HS-27A (cell line): ENCODE measurements around the gene IFT27.
"Not testable (repeated sequence)": the region's sequence is repeated elsewhere in the genome, so short reads cannot be mapped to it uniquely, and the experiment has no call there.

Source experiments
- DNase-seq: peaks from one replicate; pipeline ENCODE4 v3.0.0-alpha.2; 2012; ENCODE audit warnings: low read depth, missing footprints

The IFT27 gene

DNA sequence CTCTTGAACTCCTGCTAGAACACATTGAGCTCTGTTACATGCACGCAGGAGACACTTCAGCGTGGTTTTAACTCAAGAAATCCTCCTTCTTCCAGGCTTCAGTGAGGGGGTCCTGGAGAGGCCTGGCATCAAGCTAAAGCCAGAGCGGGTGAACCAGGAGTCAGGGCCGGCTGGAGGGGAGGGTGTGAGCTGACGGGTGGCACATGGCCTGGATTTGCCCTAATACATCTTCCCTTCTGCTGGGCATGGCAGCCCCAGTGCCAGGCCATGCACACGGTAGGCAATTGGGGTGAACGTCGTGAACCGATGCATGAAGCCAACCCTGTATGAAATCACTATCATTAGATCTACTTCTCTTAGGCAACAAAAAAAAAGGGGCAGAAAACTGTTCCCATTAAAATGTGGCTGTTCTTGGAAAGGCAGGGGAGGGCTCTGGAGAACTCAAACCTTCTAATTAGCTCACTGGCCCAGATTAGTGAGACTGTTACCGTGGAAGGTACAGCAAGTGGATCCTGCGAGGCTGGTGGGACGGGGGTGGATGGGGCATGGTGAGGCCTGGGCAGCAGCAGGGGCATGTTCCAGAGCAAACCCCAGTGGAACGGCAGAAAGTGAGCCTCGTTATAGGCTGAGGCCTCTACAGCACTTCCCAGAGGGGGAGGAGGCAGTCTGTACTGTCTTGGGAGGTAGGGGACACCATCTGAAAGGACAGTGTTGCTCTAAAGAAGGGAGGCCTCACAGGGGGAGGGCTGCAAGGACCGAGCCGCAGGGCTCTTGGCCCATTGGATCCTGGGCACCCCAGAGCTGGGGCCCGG lies 10.6 kb downstream of the IFT27 start:
- no peak for DNase-seq

DNA sequence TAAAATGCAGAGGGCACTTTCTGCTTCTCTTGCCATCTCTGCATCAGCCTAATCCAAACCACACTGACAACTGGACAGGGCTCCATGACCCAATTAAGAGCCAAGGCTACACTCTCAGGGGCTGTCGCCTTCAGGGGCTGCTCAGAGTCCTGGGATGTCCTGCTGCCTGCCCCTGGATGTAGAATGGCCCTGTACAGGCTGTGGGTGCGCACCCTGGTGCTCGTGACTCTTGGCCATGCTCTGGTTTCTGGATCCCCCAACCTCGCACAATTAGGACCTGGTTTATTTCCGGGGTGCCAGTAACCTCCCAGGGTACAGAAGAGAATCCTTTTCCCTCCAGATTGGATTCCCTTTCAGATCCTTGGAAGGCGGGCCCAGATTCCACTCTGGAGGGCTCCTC lies 11.3 kb downstream of the IFT27 start:
- DNase-seq = no peak

DNA sequence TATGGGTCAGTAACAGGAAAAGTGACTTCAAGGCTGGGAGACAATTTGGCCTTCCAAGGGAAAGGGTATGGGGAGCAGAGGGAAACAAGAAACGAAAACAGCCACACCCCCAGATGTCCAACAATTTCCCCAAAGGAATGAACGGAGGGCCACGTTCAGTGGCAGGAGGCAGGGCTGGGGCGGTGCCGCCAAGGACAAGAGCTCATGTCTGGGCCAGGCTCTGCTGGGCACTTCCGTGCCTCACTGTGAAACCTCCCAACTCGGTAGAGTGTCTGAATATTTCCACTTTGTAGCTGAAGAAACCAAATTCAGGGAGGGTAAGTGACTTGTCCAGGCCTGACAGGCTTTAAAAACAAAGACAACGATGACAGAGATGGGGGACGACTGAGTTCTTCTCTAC lies 11.9 kb downstream of the IFT27 start:
- no peak for DNase-seq

DNA sequence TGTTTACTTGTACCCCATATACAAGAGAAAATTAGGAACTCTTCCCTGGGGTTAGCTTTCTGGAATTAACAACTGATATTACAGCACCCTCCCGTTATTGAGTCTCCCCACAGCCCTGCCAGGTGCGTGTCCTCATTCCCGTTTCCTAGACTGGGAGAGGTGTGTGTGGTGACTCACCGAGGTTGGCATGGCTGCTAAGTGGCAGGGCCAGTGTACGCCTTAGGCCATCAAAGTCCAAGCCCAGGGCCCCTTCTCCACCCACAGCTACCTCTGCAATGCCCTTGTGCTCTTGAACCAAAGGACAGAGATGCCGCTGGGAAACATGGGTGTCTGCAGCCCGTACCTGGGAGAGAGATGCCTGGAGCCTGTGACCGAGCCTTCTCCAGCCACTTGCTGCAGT lies 12.3 kb downstream of the IFT27 start:
- no peak for DNase-seq

DNA sequence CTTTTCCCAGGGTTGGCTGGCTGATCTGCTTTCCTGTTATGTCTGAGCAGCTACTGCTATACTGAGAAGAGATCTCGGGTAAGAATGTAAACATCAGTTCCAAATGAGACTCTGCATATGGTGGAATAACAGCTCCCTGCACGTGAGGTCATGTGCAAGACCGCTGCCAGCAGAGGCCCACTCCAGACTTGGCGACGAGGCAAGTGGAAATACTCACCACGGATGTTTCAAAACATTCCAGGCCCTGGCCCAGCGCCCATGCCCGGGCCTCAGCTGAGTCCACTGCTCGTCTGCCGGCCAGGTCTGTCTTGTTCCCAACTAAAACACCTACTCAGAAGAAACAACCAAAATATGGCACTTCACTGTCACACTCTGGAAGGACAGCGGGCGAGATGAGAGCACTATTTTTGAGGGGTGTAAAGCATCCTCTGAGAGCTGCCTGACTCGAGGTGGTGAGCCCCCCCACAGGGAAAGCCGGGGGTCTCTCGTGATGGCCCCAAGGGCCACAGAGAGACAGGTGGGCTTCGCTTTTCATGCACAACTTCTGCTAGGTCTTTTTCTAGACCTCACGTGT lies 13.1 kb downstream of the IFT27 start:
- no peak for DNase-seq

DNA sequence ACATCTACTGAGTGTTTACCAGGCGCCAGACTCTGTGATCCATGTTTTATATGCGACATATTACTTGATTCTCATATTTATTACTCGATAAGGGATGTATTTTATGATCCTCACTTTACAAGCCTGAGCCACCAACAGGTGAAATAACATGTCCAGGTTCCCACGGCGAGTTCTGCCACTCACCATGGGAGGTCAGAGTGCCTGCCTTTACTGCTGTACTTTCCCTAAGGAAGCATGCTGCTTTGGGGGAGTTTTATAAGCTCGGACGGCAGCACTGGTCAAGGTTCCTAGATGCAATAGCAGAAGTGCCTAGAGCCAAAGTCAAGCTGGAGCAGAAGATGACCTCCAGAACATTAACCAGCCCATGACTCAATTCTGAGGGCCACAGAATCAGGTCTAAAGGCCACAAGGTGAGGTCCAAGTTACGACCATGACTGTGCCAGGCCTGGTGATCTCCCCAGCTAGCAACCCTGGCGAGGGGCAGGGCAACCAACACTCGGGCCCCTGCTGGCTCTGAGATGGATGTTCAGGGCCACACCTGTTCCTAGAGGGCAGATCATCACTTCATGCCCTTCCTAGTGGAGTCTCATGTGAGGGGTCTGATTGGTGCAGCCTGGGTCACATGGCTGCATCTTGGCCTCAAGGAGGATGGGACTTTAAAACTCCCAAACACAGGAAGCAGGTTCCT lies 14.2 kb downstream of the IFT27 start:
- DNase-seq = no peak

DNA sequence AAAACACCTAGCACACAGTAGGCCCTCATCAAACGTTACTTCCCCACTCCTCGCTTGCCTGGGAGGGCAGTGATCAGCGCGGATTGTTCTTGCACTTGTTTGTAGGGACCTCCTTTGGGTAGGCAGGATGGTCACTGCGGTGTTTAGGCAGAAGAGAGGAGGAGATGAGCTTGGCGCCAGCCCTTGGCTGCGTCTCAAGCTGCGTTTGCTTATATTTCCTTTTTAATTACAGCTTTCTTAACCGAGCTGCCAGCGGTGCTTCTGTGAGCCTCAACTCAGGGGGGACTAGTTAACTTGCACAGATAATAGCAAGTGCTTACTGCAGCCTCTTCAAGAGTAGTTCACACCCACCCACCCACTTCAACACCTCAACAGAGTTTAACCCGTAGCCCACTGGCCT lies 15.1 kb downstream of the IFT27 start:
- no peak for DNase-seq

DNA sequence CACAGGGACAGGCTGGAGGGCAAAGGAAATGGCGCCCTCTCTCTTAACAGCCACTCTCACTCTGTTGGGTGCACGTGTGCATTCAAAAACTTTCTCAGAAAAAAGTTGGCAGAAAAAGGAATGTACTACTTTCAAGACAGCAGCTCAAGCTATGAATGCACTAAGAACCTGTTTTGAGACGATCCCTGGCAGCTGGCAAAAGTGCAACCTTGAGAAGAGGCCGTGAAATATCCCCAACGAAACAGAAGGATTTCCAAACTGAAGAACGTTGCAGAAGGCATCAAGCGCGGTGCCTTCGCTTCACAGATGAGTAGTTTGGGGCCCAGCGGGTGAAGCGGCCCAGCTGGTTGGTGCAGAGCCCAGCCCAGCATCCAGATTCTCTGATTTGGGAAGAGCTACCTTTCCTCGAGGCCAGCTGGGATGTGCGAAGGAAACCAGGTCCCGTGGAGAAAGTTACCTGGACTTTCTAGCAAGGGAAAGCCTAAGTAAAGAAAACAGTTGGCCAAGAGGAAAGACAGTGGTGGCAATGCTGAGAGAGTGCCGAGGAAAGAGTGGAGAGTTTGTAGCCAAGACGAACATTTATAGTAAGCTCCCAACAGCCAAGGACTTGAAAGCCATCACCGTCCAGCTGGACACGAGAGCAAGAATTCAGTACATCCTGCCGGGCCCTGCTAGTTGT lies 16.3 kb downstream of the IFT27 start:
- no peak for DNase-seq

DNA sequence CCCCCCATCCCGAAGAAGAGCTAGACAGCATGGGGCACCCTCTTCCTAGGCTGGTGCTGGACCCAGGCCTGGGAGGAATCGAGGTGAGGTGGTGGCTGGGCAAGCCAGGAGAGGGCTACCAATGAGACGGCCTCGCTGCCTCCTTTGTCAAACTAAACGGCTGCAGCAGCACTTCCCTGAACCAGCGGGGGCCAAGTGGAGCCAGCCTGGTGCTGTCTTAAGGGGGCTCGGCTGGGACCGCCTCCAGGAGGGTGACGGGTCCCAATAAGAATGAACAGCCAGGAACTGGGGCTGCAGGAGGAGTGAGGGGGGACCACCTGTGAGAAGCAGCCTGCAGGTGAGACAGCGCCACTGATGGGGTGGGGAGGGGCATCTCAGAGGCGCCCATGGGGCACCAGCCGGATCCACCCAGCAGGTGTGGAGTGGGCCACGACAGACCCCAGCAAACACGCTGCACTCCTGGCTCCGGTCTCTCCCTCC lies 17.1 kb downstream of the IFT27 start:
- no peak for DNase-seq

DNA sequence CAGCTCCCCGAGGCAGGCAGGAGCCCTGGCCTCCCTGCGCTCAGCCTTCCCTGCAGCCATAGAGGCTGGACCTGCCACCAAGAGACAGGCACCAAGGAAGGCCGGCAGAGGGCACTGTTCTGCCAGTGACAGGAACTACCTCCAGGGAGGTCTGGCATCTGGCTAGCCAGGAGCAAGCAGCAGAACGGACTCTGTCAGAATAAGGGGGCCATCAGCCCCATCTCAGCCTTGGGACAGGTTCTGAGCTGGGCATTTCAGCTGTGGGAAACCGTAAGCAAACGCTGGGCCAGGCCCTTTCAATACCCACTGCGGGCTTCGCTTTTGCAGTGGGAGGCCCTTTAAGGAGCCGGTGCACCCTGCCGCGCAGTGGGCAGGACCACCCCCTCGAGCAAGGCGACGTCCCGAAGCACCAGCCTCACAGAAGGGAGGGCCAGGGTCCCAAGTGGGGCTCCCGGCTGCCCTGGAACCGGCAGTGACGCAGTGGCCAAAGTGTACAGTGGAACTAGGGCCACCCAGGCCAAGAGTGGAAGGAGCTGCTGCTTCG lies 18.2 kb downstream of the IFT27 start:
- no peak for DNase-seq

DNA sequence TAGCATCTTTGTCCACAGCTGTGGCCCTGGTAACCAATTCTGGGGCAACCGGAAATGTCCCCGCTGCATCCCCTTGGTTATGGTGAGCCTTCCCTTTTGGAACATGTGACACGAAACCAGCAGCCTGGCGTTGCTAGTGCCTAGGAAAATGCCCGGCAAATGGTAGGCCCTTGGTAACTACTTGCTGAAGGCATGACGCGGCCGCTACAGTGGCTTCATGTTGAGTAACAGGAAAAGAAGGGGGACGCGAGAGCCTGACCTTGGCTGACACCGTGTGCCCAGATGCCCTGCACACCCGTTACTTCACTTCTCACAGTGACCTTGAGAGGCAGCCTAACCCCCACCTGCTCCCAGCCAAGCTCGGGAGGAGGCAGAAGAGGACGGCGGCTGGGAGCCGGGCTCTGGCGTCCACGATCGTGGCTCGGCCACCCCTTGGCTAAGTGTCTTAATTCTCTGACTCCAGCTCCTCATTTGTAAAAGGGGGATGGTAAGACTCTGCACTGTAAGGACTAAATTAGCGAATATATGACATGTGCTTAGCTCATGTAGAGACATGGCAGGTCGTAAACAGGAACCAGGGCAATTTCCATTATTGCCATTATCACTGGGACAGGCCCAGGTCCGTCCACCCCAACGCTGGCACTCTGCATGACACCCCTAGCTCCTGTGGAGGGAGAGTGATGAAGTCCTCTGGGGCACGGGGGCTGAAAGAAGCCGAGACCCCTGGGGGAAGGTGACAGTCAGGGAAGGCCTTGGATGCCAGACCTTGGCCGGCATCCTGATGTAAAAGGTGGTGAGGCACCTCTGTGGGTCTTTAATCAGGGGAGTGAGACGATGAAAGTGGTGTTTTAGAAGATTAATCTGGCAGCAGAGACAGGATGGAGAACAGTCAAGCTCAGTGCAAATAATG lies 18.9 kb downstream of the IFT27 start:
- DNase-seq = no peak

DNA sequence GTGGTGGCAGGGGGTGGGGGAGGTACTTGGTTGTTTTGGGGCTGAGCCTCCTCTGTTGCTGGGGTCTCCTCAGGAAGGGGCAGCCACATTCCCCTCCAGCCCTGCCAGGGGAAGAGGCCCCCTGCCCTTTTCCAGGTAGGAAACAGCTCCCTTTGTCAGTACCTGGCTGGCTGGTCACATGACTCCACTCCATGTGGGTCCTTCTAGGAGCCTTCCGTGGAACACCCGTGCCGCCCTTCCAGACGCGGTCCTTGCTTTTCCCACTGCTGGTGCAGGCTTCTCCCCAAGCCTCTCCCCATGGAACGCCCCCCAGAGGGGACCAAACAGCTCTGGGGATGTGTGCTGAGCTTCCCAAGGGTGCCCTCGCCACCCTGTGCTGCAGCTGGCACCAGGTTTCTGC lies 19.9 kb downstream of the IFT27 start:
- no peak for DNase-seq

DNA sequence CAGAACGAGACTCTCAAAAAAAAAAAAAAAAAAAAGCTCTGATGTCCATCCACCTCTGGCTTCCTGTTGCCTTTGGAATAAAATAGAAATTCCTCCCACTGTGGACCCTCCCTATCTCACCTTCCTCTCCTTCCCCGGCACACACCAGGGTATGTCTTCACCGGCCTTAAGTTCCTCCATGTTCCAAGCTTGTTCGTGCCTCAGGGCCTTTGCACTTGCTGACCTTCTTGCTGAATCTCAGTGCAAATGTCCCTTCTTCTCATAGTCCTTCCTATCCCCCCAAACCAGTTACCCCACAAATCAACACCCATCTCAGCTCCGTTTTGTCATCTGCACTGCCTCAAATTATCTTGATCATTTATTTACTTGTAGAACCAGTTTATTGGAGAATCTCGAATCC lies 20.6 kb downstream of the IFT27 start:
- no peak for DNase-seq

DNA sequence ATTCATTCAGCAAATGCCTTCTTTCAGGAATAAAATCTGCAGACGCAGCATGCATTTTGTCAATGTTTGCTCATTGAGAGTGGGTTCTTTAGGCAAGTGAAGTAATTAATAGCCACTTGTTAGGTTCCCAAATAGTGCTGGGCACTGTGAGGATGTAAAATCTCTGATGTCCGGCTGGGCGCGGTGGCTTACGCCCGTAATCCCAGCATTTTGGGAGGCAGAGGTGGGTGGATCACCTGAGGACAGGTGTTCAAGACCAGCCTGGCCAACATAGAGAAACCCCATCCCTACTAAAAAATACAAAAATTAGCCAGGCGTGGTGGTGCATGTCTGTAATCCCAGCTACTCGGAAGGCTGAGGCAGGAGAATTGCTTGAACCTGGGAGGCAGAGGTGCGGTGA lies 21.0 kb downstream of the IFT27 start:
- not testable (repeated sequence) for DNase-seq

DNA sequence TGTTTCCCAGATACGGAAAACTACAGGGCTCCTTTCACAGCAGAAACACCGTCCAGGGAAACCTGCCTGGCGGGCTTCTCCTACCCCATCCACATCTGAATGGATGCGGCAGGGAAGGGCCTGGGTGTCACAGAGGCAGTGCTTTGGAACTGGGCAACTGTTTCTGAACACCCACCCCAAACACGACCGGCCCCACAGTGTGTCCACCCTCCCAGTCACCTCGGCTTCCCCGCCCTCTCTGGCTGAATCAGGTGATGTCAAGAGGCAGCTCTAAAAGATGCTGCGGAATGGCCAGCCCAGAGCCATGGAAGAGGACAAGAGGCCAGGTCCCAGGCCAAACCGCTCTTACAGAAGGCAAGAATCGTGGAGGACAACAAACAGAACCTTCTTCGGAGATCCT lies 22.0 kb downstream of the IFT27 start:
- no peak for DNase-seq

DNA sequence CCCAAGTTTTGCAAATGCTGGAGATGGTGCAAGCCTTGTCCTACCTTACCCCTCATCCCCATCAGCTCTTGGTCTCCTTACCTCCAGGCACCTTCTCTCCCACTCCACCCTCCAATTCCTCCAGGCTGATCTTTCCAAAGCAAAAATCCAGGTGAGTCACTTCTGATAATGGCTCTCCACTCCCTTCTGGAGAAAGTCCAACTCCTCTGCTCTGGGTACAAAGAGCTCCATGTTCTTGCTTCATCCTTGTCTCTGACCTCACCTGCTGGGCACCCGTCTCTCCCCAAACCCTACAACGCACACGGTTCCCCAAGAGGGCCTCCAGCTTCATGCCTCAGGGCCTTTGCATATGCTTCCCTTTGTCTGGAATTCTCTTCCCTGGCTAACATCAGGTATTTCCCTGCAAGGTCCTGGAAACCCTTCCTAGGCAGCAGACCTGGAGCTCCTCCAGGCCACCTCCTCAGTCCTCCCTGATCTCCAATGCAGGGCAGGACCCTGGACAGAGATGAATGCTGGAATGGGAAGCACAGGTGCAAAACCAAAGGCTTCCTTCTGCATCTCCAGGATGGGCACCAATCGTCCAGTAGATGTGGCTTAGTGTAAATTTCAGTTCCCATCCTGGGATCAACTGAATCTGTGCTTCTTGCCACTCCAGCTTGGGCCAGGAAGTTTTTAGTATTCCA lies 22.7 kb downstream of the IFT27 start:
- DNase-seq = no peak

DNA sequence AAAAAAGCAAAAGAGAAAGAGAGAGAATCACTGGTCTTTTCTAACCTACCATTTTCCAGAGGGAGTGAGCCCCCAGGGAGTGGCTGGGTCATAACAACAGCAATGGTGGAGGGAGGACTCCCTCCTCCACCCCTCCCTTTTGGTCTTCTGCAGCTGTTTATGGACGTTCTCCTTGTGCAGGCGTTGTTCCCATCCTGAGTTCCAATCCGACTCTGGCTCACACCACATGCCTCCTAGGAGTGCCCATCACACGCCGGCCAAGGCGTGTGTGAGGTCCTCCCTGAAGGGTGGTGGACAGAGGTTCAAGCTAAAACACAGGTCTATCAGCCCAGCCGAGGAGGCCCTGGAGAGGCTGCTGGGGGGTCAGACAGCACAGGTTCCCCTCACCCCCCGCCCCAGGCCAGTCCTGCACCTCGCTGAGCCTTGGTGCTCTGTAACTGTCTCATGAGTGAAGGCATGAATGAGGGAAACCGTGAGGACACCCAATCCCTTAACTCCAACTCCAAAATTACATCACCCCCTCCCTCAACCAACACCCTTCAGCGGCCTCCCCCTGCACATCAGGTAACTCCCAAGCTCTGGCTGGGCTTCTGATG lies 29.4 kb downstream of the IFT27 start:
- no peak for DNase-seq

DNA sequence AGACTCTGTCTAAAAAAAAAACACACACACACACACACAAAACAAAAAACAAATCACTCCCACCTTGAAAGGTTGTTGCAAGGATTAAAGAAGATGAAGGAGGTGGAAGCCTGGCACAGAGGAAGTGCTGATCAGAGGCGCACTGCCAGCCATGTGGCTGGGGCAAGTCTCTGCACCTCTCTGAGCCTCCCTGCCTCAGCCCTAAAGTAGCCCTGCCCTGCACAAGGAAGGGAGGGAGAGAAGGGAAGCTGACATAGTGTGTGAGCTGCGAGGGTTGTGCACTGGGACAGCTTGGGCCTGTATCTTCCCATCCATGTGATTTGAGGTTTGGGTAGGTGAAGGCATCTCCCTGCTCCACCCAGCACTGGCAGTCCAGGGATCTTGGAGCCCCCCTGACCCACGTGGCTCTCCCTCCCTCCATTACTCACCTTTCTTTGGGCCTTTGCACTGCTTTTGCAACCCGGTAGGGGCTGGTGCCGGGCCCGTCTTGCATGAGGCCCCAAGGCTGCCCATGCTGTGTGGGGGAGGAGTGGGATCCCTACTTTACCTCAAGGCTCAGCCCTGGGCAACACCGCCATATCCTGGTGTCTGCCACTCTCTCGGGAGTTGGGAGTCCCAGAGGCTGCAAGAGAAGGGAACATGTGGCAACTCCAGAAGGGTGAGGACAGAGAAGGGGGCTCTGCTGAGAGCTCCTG lies 30.5 kb downstream of the IFT27 start:
- no peak for DNase-seq

DNA sequence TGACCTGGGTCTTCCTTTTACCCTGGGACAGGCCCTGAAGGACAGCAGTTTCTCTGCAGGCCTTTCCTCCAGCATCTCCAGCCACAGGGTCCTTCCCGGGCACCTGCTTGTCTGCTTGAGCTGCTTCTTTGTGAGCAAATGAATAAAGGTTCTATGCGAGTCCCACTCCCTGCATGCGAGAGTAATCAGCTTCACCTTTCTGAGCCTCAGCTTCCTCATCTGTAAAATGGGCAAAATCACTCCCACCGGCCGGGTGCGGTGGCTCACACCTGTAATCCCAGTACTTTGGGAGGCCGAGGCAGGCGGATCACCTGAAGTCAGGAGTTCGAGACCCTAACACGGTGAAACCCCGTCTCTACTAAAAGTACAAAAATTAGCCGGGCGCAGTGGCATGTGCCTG lies 31.1 kb downstream of the IFT27 start:
- no peak for DNase-seq

DNA sequence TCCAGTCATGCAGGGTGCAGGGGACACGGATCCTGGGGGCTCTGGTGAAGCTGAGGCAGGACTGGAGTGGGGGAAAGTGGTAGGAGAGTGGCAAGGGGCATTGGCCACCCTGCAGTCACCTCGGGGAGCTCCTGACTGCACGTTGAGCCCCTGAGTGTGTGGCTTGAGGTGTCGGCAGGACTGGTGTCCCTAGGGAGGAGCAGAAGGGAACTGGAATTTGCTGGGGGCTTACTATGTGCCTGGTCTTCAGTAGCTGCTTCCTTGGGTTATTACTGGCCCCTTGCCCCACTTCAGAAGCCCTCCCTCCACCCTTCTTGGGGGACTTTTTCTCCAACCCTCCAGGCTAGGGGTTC lies 31.5 kb downstream of the IFT27 start:
- DNase-seq = no peak
